ENCODE data around the gene HDAC4. TPM values are rescaled to one million over a fixed set of nuclear protein-coding genes. Genes with fewer than 3 reads are reported as not detected.
A peak's percentile ranks its signal among the peaks of the same experiment; 100 is the strongest.

Gene HDAC4
- total and polyA plus RNA-seq, 7 donors: 7.9 to 329 (median 129) TPM

- ATAC-seq: no peak
- Histone ChIP-seq H3K27me3 (ENCODE audit: insufficient read depth in 3 of 3, low read length in 2 of 3) (no peaks in the 10 kb centered on the region), H3K27ac (no peak overlapping the region), H3K9me3 (no peaks in the 10 kb centered on the region), H3K4me1 (no peaks in the 10 kb centered on the region), H3K36me3 (ENCODE audit: insufficient read depth in 1 of 2, low read depth in 1 of 2) (peaks cover 8 to 47% of the 10 kb centered on the region in 2 donors), H3K4me3 (no peak overlapping the region)
- TF ChIP-seq CTCF (IDR thresholded peaks at IDR 0.05): no peak
- WGBS, 3 donors: 92 to 98% (median 95%) methylated on average over 28 of the region's 28 CpGs
- intact Hi-C loops (cut with DNase I): no loop called here
- DNase-seq: peak in 1 of 2 donors; percentile 29
These were observed 351.2 kb downstream of the HDAC4 start for GRCh38 chr2:239049421-239050251.

- Histone ChIP-seq H3K27ac (no peak overlapping the region), H3K4me1 (no peaks in the 10 kb centered on the region), H3K27me3 (ENCODE audit: insufficient read depth in 3 of 3, low read length in 2 of 3) (no peaks in the 10 kb centered on the region), H3K4me3 (no peak overlapping the region), H3K36me3 (ENCODE audit: insufficient read depth in 1 of 2, low read depth in 1 of 2) (peaks cover 2 to 38% of the 10 kb centered on the region in 2 donors), H3K9me3 (no peaks in the 10 kb centered on the region)
- intact Hi-C loops (cut with DNase I): no loop called here
- TF ChIP-seq CTCF (IDR thresholded peaks at IDR 0.05): no peak
- DNase-seq (no peak), ATAC-seq (no peak)
- 83 to 85% (median 84%) methylated on average over 16 of the region's 16 CpGs for WGBS, 3 donors
These were observed 352.1 kb downstream of the HDAC4 start for GRCh38 chr2:239048736-239049135.

GRCh38 chr2:239047861-239048260 lies 353.0 kb downstream of the HDAC4 start:
- no peak overlapping the region for H3K27ac ChIP-seq
- no peak overlapping the region for H3K4me3 ChIP-seq
- H3K4me1 ChIP-seq: no peaks in the 10 kb centered on the region
- peak in 2 of 4 donors; percentile 8 to 9 for ATAC-seq
- no peak for TF ChIP-seq CTCF (IDR thresholded peaks at IDR 0.05)
- intact Hi-C loops (cut with DNase I): no loop called here
- peaks cover 0 to 29% of the 10 kb centered on the region in 2 donors for H3K36me3 ChIP-seq (ENCODE audit: insufficient read depth in 1 of 2, low read depth in 1 of 2)
- no peaks in the 10 kb centered on the region for H3K9me3 ChIP-seq
- WGBS, 3 donors: 93 to 98% (median 95%) methylated on average over 11 of the region's 11 CpGs
- H3K27me3 ChIP-seq (ENCODE audit: insufficient read depth in 3 of 3, low read length in 2 of 3): no peaks in the 10 kb centered on the region
- DNase-seq: no peak

- ATAC-seq (peak; percentile 24 to 52 (median 40)), DNase-seq (no peak)
- Histone ChIP-seq H3K4me1 (no peaks in the 10 kb centered on the region), H3K9me3 (no peaks in the 10 kb centered on the region), H3K27ac (no peak overlapping the region), H3K36me3 (ENCODE audit: insufficient read depth in 1 of 2, low read depth in 1 of 2) (peaks cover 0 to 25% of the 10 kb centered on the region in 2 donors), H3K4me3 (no peak overlapping the region), H3K27me3 (ENCODE audit: insufficient read depth in 3 of 3, low read length in 2 of 3) (no peaks in the 10 kb centered on the region)
- TF ChIP-seq CTCF (IDR thresholded peaks at IDR 0.05): no peak
- intact Hi-C loops (cut with DNase I): no loop called here
- 84 to 100% (median 93%) methylated on average over 8 of the region's 8 CpGs for WGBS, 3 donors
These were observed 353.4 kb downstream of the HDAC4 start for GRCh38 chr2:239047420-239047819.

Measured in psoas muscle (tissue), 8 donors.